ENCODE data around the gene NKX2-8. TPM values are rescaled to one million over a fixed set of nuclear protein-coding genes. Genes with fewer than 3 reads are reported as not detected.

Gene NKX2-8
- polyA plus RNA-seq, 1 donor (not counting 4 experiments of a cell fraction or from before 2014, with no cell fraction given) = 0.07 TPM

DNA sequence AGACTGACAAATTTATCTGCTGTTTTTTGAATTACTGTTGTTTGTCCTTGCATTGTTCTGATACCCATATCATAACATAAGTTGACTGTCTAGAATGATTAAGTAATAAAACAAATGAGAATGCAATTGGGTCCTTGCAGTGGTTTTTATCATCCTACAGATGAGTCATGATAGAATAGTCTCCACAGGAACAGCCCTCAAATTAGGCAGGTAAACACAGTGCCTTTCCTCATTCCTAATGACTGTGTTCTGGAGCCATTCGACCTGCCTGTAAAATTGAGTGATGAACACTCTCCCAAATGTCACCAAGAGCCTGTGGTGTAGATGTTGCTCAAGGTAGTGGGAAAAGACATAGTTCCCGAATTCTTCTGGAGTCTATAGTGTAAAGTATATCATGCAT is 12.3 kb downstream of the NKX2-8 start:
- no peak overlapping the region for H2AFZ ChIP-seq (ENCODE audit: control insufficient read depth, low read length)
- H3K27me3 ChIP-seq (ENCODE audit: control insufficient read depth, extremely low read depth, insufficient read depth, low read length) = no peaks in the 10 kb centered on the region
- H3K4me2 ChIP-seq (ENCODE audit: control insufficient read depth, extremely low read depth, insufficient read depth, low read depth, low read length) = no peak overlapping the region
- no peak overlapping the region for H3K9ac ChIP-seq (ENCODE audit: control insufficient read depth, extremely low read depth, insufficient read depth, low read length)
- no peak overlapping the region for H3K27ac ChIP-seq (ENCODE audit: control insufficient read depth, insufficient read depth, low read length)
- no peak for FAIRE-seq
- dilution Hi-C loops (cut with MboI; ENCODE audit: extremely low pct_ligation_motif_present, low sequenced_read_pairs) = no loop called here
- no peaks in the 10 kb centered on the region for H4K20me1 ChIP-seq (ENCODE audit: control insufficient read depth, extremely low read depth, insufficient read depth, low read length)
- H3K4me1 ChIP-seq (ENCODE audit: control insufficient read depth, extremely low read depth, insufficient read depth, low read length) = no peaks in the 10 kb centered on the region
- TF ChIP-seq, protein P1, sequence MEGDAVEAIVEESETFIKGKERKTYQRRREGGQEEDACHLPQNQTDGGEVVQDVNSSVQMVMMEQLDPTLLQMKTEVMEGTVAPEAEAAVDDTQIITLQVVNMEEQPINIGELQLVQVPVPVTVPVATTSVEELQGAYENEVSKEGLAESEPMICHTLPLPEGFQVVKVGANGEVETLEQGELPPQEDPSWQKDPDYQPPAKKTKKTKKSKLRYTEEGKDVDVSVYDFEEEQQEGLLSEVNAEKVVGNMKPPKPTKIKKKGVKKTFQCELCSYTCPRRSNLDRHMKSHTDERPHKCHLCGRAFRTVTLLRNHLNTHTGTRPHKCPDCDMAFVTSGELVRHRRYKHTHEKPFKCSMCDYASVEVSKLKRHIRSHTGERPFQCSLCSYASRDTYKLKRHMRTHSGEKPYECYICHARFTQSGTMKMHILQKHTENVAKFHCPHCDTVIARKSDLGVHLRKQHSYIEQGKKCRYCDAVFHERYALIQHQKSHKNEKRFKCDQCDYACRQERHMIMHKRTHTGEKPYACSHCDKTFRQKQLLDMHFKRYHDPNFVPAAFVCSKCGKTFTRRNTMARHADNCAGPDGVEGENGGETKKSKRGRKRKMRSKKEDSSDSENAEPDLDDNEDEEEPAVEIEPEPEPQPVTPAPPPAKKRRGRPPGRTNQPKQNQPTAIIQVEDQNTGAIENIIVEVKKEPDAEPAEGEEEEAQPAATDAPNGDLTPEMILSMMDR (optimal IDR thresholded peaks at IDR 0.05 in 1 of 3, IDR thresholded peaks at IDR 0.05 in 1 of 3, conservative IDR thresholded peaks at IDR 0.05 in 1 of 3; ENCODE audit: extremely low read depth in 1 of 3, insufficient read depth in 2 of 3, low read length in 3 of 3) = no peak
- no peak for TF ChIP-seq EZH2 (IDR thresholded peaks at IDR 0.05; ENCODE audit: low read length)
- H3K4me3 ChIP-seq (ENCODE audit: control insufficient read depth in 2 of 3, extremely low read depth in 1 of 3, insufficient read depth in 2 of 3, low read depth in 1 of 3, low read length in 3 of 3) = no peak overlapping the region
- H3K79me2 ChIP-seq (ENCODE audit: control insufficient read depth, insufficient read depth, low read length) = no peaks in the 10 kb centered on the region
- DNase-seq (ENCODE audit: low read depth, low spot score) = no peak
- H3K9me1 ChIP-seq (ENCODE audit: control insufficient read depth, extremely low read depth, insufficient read depth, low read length) = no peaks in the 10 kb centered on the region
- no peaks in the 10 kb centered on the region for H3K36me3 ChIP-seq (ENCODE audit: control insufficient read depth in 2 of 2, extremely low read depth in 1 of 2, insufficient read depth in 2 of 2, low read length in 2 of 2)
- H3K9me3 ChIP-seq (ENCODE audit: control insufficient read depth, low read depth, low read length) = no peaks in the 10 kb centered on the region

DNA sequence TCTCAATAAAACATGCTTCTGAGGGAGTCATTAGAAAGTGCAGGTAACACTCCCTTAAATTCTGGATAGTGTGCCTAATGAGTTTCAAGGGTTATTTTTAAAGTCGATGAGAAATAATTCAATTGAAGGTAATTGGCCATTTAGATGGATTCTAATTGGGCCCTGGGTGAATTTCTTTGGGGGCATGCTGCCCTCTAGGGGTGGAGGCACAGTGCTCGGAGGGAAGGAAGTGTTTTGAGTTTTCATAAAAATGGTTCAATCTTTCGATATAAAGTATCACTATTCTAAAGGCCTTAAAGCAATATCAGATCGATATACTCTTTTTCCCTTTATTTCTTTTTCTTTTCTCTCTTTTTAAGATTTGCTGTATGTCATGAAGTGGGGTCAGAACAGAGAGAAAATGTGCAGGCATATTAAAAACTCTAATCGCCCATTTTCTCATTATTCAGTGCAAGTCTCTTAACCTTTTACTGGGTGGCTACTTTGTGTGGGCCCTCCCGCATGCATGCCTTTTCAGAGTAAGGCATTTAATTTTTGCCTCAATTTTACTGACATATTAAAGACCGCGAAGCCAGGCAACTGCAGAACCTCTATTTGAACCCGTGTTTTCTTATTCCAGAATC is 25.5 kb downstream of the NKX2-8 start:
- FAIRE-seq = peak; percentile 65

More for the DNA sequence above, 25.5 kb downstream of the NKX2-8 start:
- Histone ChIP-seq H3K4me2 (ENCODE audit: control insufficient read depth, extremely low read depth, insufficient read depth, low read depth, low read length) (no peak overlapping the region), H2AFZ (ENCODE audit: control insufficient read depth, low read length) (no peak overlapping the region), H3K79me2 (ENCODE audit: control insufficient read depth, insufficient read depth, low read length) (no peaks in the 10 kb centered on the region), H3K36me3 (ENCODE audit: control insufficient read depth in 2 of 2, extremely low read depth in 1 of 2, insufficient read depth in 2 of 2, low read length in 2 of 2) (no peaks in the 10 kb centered on the region), H3K9ac (ENCODE audit: control insufficient read depth, extremely low read depth, insufficient read depth, low read length) (no peak overlapping the region), H4K20me1 (ENCODE audit: control insufficient read depth, extremely low read depth, insufficient read depth, low read length) (no peaks in the 10 kb centered on the region), H3K4me1 (ENCODE audit: control insufficient read depth, extremely low read depth, insufficient read depth, low read length) (no peaks in the 10 kb centered on the region), H3K4me3 (ENCODE audit: control insufficient read depth in 2 of 3, extremely low read depth in 1 of 3, insufficient read depth in 2 of 3, low read depth in 1 of 3, low read length in 3 of 3) (no peak overlapping the region), H3K9me1 (ENCODE audit: control insufficient read depth, extremely low read depth, insufficient read depth, low read length) (no peaks in the 10 kb centered on the region), H3K9me3 (ENCODE audit: control insufficient read depth, low read depth, low read length) (no peaks in the 10 kb centered on the region), H3K27me3 (ENCODE audit: control insufficient read depth, extremely low read depth, insufficient read depth, low read length) (peaks cover 7% of the 10 kb centered on the region), H3K27ac (ENCODE audit: control insufficient read depth, insufficient read depth, low read length) (no peak overlapping the region)
- TF ChIP-seq EZH2 (IDR thresholded peaks at IDR 0.05; ENCODE audit: low read length) = no peak
- TF ChIP-seq, protein P1 (optimal IDR thresholded peaks at IDR 0.05 in 1 of 3, IDR thresholded peaks at IDR 0.05 in 1 of 3, conservative IDR thresholded peaks at IDR 0.05 in 1 of 3; ENCODE audit: extremely low read depth in 1 of 3, insufficient read depth in 2 of 3, low read length in 3 of 3) = peak; percentile 67 to 75 (median 72)
- dilution Hi-C loops (cut with MboI; ENCODE audit: extremely low pct_ligation_motif_present, low sequenced_read_pairs) = no loop called here
- no peak for DNase-seq (ENCODE audit: low read depth, low spot score)

Measured in keratinocyte (primary cell).